Uterus (tissue), 2 donors: ENCODE results near the gene LEUTX.

Source experiments
- CTCF ChIP-seq, 4 experiments: fragments of 200-600 bp in 2 of 4; fragments of 450-650 bp in 2 of 4; sonication (generic) in 2 of 4; IDR thresholded peaks; one replicate each; pipeline ENCODE4 v1.5.1; 2016 to 2019; ENCODE audit warnings: antibody characterized with exemption in 4 of 4, mild to moderate bottlenecking in 2 of 4, moderate library complexity in 1 of 4
- POLR2A ChIP-seq, 2 donors: fragments of 450-650 bp; IDR thresholded peaks; one replicate each; pipeline ENCODE4 v1.6.1; 2016; ENCODE audit warnings: antibody characterized with exemption in 2 of 2, mild to moderate bottlenecking in 1 of 2, moderate library complexity in 1 of 2

- TF ChIP-seq POLR2A (IDR thresholded peaks at IDR 0.05) (no peak), CTCF (IDR thresholded peaks at IDR 0.05) (no peak)
These were observed 23.7 kb upstream of the LEUTX start for GRCh38 chr19:39754971-39755370.
